ENCODE measurements around the gene ANXA2R.

ANXA2R gene

GRCh38 chr5:43000111-43000840, 39.8 kb downstream of the ANXA2R start:
- DNase-seq (ENCODE audit: low read depth), result no peak

DNA sequence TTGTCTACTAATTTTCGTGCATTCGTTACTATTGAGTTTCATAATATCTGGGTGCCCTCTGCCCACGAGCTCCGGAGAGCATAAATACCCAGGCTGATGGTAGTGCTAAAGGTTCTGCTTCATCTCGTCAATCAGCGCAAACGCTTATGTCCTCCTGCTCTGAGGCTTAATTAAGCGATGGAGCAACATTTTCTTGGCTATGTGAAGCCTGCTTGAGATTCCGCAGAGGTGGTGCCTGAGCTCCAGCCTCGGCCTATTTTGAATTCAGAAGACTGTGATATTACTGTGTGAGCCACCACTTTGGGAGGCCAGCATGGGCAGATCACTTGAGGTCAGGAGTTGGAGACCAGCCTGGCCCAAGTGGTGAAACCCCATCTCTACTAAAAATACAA, 44.8 kb downstream of the ANXA2R start:
- no peak for DNase-seq (ENCODE audit: low read depth)

DNA sequence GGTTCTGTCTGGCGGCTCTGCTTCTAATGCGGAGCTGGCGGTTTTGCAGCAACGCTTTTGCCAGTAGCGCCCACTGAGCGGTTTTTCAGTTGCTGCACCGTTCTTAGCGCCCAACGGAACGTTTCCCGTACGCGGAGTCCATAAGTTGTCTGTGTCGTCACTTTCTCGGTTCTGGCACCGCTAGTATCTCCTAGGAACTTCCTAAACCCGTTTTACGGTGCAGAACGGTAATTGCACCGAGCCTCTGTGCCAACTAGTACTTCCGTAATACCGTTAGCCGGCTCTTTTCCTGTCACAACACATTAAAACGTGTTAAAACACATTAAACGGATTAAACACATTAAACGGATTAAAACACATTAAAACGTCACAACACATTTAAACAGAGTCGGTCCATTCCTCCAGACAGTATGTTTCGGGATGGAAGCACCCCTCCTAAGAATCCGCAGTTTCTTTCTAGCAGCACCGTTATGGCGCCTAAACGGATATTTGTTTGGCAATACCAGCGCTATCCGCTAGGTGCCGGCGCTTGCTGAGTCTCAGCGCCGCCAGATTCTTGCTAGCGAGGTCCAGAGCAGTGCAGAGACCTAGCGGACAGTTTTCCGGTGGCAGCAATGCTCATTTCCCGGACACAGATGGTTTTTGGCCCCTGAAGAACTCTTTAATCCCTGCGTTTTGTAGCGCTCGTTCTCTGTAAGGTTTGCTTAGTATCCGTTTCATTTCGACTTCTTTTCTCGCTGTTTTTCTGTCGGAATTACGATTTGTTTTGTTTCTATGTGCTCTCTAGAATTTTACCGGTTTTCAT, 45.4 kb downstream of the ANXA2R start:
- DNase-seq (ENCODE audit: low read depth), result peak; percentile 79

GRCh38 chr5:42994246-42994554, 45.9 kb downstream of the ANXA2R start:
- DNase-seq (ENCODE audit: low read depth), result no peak

GRCh38 chr5:42993516-42994245, 46.4 kb downstream of the ANXA2R start:
- DNase-seq (ENCODE audit: low read depth), result peak; percentile 63

DNA sequence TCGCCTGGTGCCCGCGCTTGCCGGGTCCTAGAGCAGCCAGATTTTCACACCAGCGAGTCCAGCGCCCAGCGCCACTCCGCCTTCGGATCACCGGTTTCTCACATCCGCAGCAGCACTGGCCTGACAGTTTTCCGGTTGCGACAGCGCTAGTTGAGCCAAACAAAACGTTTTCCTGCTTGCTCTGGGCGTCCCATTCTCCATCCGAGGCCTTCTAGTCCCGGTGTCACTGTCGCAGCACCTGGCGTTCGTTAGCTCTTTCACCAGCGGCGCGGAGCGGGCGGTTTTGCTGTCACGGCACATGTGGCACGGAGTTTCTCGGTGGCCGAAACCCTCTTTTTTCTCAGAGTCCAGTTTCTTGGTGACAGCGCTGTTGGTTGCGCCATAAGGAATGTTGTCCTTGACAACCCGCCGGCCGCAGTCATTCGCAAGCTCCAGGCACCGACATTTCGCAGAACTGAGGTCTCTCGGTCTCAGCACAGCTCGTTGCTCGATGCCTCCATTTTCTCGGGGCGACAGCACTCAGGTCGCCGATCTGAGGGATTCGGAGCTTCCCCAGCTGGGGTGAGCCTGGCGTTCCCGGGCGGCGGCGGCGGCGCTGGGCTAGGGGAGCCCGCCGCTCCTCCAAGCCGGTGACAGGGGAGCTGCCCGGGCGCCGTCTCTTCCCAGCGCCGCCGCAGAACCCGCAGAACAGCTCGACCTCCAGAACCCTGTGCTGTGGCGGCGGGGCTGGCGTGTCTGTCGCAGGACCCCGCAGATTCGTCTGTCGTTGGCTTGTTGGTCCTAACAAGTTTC, 47.8 kb downstream of the ANXA2R start:
- peak; percentile 49 for DNase-seq (ENCODE audit: low read depth)

- DNase-seq (ENCODE audit: low read depth), result peak; percentile 53
These were observed 48.6 kb downstream of the ANXA2R start for GRCh38 chr5:42991404-42992087.

- DNase-seq (ENCODE audit: low read depth), result no peak
These were observed 49.2 kb downstream of the ANXA2R start for GRCh38 chr5:42990892-42991291.
